ENCODE results near the gene OR2D2. TPM values are rescaled to one million over a fixed set of nuclear protein-coding genes. Genes with fewer than 3 reads are reported as not detected.

Gene OR2D2
- total RNA-seq, 6 experiments from 2014 or later = not detected

DNA sequence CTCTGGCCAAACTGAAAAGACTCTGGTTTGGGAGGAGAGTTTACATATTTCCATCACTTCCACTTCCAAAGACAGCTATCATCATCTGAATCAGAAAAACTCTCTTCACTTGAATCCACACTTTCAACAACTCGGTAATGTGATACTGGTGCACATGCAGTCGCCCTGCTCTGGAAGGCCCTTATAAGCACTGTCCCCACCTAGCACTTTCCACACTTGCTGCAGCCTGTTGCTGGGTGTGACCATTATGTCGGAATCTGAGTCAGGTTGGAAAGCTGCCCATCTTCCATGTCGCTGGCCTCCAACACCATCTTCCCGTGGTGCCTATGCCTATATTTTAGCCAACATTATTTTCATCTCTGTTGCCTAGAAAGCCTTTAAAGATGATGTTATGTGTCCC, 47.9 kb downstream of the OR2D2 start:
- TF ChIP-seq POLR2A (IDR thresholded peaks at IDR 0.05) = no peak
- TF ChIP-seq, protein P1, sequence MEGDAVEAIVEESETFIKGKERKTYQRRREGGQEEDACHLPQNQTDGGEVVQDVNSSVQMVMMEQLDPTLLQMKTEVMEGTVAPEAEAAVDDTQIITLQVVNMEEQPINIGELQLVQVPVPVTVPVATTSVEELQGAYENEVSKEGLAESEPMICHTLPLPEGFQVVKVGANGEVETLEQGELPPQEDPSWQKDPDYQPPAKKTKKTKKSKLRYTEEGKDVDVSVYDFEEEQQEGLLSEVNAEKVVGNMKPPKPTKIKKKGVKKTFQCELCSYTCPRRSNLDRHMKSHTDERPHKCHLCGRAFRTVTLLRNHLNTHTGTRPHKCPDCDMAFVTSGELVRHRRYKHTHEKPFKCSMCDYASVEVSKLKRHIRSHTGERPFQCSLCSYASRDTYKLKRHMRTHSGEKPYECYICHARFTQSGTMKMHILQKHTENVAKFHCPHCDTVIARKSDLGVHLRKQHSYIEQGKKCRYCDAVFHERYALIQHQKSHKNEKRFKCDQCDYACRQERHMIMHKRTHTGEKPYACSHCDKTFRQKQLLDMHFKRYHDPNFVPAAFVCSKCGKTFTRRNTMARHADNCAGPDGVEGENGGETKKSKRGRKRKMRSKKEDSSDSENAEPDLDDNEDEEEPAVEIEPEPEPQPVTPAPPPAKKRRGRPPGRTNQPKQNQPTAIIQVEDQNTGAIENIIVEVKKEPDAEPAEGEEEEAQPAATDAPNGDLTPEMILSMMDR (IDR thresholded peaks at IDR 0.05) = no peak
- Histone ChIP-seq H3K27me3 (peaks cover 0 to 5% of the 10 kb centered on the region in 2 donors), H3K4me1 (no peaks in the 10 kb centered on the region), H3K36me3 (no peaks in the 10 kb centered on the region), H3K4me3 (no peak overlapping the region), H3K9me3 (no peaks in the 10 kb centered on the region), H3K27ac (no peak overlapping the region)
- DNase-seq (no peak), ATAC-seq (no peak)
- intact Hi-C loops (cut with DNase I) = no loop called here
- WGBS (ENCODE audit: insufficient coverage, low coverage, low lambda C conversion rate, missing lambda C conversion rate) = 72% methylated on average over 4 of the region's 5 CpGs

DNA sequence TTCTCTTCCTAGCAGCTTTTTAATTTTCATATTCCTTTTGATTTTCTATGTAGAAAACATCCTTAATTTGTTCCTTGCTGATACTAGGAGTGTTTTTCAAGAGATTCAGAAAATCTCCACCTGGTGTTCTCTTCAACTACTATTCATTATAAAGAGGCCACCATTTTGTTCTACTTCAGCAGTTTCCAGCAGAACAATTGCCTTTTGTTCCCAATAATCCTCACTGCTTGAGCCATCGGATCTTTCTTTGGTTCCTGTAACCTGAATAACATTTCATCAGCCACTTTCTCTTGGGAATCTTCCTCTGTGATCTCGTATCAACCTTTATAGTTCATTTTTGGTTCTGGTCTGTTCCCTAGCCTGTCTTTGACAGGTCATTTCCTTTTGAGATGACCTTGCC, 48.6 kb downstream of the OR2D2 start:
- H3K9me3 ChIP-seq = no peaks in the 10 kb centered on the region
- H3K4me3 ChIP-seq = no peak overlapping the region
- WGBS (ENCODE audit: insufficient coverage, low coverage, low lambda C conversion rate, missing lambda C conversion rate) = 44% methylated on average over 2 of the region's 2 CpGs
- intact Hi-C loops (cut with DNase I) = no loop called here
- peaks cover 0 to 5% of the 10 kb centered on the region in 2 donors for H3K27me3 ChIP-seq
- ATAC-seq = no peak
- DNase-seq = no peak
- no peaks in the 10 kb centered on the region for H3K4me1 ChIP-seq
- H3K27ac ChIP-seq = no peak overlapping the region
- no peak for TF ChIP-seq POLR2A (IDR thresholded peaks at IDR 0.05)
- TF ChIP-seq, protein P1 (IDR thresholded peaks at IDR 0.05) = no peak
- no peaks in the 10 kb centered on the region for H3K36me3 ChIP-seq

DNA sequence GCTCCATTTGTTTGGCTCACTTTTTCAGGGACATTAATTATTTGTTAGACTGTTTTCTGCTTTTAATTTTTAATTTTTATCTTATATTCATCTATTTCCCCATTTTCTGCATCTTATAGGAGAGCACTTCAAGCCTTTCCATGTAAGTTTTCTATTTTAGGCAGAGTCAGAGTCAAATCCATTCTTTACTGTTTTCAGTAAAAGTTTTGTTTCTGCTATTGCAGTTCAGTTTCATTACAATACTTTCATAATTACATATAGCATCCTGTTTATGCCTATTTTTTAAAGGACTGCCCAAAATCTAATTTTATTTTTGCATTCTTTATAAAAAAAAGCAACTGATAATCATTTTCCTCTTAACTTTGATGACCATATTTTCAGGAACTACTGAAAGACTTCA, 50.6 kb downstream of the OR2D2 start:
- H3K27me3 ChIP-seq = peaks cover 0 to 5% of the 10 kb centered on the region in 2 donors
- ATAC-seq (no peak), DNase-seq (no peak)
- H3K27ac ChIP-seq = no peak overlapping the region
- H3K36me3 ChIP-seq = no peaks in the 10 kb centered on the region
- no peak overlapping the region for H3K4me3 ChIP-seq
- H3K4me1 ChIP-seq = no peaks in the 10 kb centered on the region
- intact Hi-C loops (cut with DNase I) = no loop called here
- TF ChIP-seq, protein P1 (IDR thresholded peaks at IDR 0.05) = no peak
- no peak for TF ChIP-seq POLR2A (IDR thresholded peaks at IDR 0.05)
- no peaks in the 10 kb centered on the region for H3K9me3 ChIP-seq

Other genes with a start within 250 kb of the OR2D2 start
- gene DCHS1, start 236.7 kb downstream of the OR2D2 start, total RNA-seq = 1 to 10 TPM; 1.8 to 9.2 (median 4.1) TPM
- 10 to 100 TPM; 10.7 to 21.6 (median 17.3) TPM for gene MRPL17, start 209.2 kb downstream of the OR2D2 start, total RNA-seq
- under 1 TPM in 1 of 6 experiments, not detected in 5; 0.07 TPM for gene OR2AG2, start 120.5 kb downstream of the OR2D2 start, total RNA-seq
- gene OR2AG1, start 109.5 kb downstream of the OR2D2 start, total RNA-seq = not detected
- under 1 TPM in 2 of 6 experiments, not detected in 4; 0.04 to 0.49 TPM for gene OR6A2, start 92.8 kb downstream of the OR2D2 start, total RNA-seq
- not detected for gene OR10A5, start 46.8 kb downstream of the OR2D2 start, total RNA-seq
- gene OR10A2, start 29.4 kb downstream of the OR2D2 start, total RNA-seq = not detected
- gene OR10A4, start 15.9 kb downstream of the OR2D2 start, total RNA-seq = not detected
- not detected for gene OR2D3, start 28.5 kb upstream of the OR2D2 start, total RNA-seq
- gene ZNF215, start 33.9 kb upstream of the OR2D2 start, total RNA-seq = 1 to 10 TPM in 1 of 6 experiments, under 1 TPM in 4, not detected in 1; 0.14 to 1.3 (median 0.42) TPM
- 1 to 10 TPM in 5 of 6 experiments, under 1 TPM in 1; 0.49 to 3.3 (median 1.9) TPM for gene ZNF214, start 127.8 kb upstream of the OR2D2 start, total RNA-seq
- gene NLRP14, start 128.0 kb upstream of the OR2D2 start, total RNA-seq = under 1 TPM in 4 of 6 experiments, not detected in 2; 0.07 to 0.26 (median 0.10) TPM
- gene RBMXL2, start 196.5 kb upstream of the OR2D2 start, total RNA-seq = not detected

Data from right lobe of liver (tissue), 6 donors.